Choroid plexus epithelial cell (primary cell): ENCODE results near the gene PDXP.

Experiments
- DNase-seq: peaks from one replicate; pipeline ENCODE4 v3.0.0-alpha.2; 2010; ENCODE audit warnings: low read depth
- H3K4me3 ChIP-seq: 2 replicates; pipeline ENCODE4 v1.5.1; 2011; ENCODE audit warnings: low read depth, mild to moderate bottlenecking, control low read depth, low read length, moderate library complexity
- TF ChIP-seq, protein P1 (sequence below): conservative IDR thresholded peaks from 2 replicates; pipeline ENCODE4 v1.5.1; 2011; ENCODE audit warnings: low read depth, mild to moderate bottlenecking, control low read depth, inconsistent platforms, low read length, moderate library complexity

Gene PDXP

DNA sequence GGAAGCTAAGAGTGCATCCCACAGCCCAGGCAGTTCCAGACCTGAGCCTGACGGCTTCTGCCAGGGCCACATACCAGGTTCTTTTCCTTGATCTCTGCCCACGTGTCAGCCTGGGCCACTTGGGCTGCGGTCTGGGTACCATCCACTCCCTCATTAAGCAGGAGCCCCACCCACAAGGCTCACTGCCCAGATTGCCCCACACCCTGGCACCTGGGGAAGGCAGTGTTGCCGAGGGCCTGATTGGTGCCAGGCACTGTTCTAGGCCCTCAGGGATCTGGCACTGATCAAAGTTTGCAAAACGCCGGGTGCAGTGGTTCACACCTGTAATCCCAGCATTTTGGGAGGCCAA, 34.5 kb upstream of the PDXP start:
- H3K4me3 ChIP-seq: no peak overlapping the region
- TF ChIP-seq, protein P1, sequence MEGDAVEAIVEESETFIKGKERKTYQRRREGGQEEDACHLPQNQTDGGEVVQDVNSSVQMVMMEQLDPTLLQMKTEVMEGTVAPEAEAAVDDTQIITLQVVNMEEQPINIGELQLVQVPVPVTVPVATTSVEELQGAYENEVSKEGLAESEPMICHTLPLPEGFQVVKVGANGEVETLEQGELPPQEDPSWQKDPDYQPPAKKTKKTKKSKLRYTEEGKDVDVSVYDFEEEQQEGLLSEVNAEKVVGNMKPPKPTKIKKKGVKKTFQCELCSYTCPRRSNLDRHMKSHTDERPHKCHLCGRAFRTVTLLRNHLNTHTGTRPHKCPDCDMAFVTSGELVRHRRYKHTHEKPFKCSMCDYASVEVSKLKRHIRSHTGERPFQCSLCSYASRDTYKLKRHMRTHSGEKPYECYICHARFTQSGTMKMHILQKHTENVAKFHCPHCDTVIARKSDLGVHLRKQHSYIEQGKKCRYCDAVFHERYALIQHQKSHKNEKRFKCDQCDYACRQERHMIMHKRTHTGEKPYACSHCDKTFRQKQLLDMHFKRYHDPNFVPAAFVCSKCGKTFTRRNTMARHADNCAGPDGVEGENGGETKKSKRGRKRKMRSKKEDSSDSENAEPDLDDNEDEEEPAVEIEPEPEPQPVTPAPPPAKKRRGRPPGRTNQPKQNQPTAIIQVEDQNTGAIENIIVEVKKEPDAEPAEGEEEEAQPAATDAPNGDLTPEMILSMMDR: no peak

DNA sequence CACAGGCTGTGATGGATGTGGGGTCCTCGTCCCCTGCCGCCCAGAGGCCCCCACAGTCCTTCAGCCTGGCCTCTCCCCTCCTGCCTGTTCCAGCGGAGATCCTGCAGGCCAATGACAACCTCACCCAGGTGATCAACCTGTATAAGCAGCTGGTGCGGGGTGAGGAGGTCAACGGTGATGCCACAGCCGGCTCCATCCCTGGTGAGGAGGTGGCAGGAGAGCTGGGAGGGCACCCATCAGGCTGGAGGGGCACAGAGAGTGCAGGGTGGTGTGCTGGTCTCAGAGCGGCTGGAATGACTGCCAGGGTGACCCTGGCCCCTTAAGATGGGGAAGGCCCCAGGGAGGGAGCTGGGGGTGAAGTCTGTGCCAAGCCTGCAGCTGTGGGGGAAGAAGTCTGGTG, 33.6 kb upstream of the PDXP start:
- DNase-seq: no peak
- no peak overlapping the region for H3K4me3 ChIP-seq
- TF ChIP-seq, protein P1: no peak

More for the DNA sequence above, 34.5 kb upstream of the PDXP start:
- no peak for DNase-seq

DNA sequence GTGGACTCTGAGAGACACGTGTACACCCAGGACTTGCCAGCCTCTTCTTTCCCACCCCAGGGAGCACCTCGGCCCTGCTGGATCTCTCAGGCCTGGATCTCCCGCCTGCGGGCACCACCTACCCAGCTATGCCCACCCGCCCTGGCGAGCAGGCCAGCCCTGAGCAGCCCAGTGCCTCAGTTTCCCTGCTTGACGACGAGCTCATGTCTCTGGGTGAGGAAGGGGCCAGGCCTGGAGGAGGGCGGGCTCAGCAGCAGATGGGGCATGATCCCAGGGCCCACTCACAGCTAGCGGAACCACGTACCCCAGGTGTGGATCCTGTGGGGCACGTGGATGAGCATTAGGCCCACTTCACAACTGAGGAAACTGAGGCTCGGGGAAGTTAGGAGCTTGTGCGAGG, 32.8 kb upstream of the PDXP start:
- H3K4me3 ChIP-seq: no peak overlapping the region
- no peak for DNase-seq
- TF ChIP-seq, protein P1: no peak

DNA sequence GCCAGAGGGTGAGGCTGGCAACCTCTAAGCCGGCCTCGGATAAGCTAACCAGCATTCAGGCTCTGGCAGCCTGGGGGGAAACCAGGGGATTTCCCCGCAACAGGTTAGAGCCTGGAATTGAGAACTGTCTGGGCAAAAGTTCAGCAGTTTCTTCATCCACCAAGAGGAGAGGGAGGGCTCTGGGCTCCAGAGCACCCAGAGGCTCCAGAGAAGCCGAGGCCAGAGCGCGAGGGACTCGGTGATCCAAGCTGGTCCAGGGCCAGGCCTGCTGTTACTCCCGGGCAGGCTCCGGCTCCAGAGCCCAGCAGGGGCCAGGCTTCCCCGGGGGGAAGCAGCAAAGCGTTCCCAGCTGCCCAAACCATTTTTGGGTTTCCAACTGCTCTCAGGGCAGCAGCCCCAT, 32.4 kb upstream of the PDXP start:
- H3K4me3 ChIP-seq: no peak overlapping the region
- TF ChIP-seq, protein P1: peak; percentile 15
- DNase-seq: peak; percentile 87

DNA sequence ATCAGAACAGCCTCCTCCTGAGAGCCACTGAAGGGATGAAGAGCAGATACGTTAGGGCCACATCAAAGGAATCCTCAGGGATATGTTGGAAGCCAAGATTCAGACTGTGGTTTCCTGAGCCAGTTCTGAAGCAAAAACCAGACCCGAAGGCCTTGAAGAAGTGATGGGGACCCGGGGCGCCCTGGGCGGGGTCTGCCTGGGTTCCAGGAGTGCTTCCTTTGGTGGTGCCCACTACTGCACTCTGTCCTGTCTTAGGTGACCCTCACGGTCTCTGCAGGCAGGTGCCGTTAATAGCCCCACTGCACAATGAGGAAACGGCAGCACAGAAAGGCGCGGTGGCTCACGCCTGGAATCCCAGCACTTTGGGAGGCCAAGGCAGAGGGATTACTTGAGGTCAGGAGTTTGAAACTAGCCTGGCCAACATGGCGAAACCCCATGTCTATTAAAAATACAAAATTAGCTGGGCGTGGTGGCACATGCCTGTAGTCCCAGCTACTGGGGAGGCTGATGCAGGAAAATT, 31.9 kb upstream of the PDXP start:
- H3K4me3 ChIP-seq: no peak overlapping the region
- TF ChIP-seq, protein P1: no peak
- no peak for DNase-seq

DNA sequence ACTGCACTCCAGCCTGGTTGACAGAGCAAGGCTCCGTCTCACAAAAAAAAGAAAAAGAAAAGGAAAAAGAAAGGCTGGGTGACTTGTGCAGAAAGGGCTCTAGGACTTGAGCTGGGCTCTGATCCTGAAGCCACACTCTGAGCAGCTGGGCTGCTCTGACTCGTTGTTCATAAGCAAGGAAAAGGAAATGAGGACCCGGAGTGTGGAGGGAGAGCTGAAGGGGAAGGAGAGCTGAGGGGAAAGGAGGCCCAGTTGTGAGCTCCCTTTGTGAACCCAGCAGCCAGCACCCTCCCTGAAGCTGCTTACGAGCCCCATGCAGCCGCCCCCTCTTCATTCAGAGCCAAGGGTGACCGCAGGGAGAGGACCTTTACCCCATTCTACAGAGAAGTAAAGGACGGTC, 31.4 kb upstream of the PDXP start:
- H3K4me3 ChIP-seq: no peak overlapping the region

DNA sequence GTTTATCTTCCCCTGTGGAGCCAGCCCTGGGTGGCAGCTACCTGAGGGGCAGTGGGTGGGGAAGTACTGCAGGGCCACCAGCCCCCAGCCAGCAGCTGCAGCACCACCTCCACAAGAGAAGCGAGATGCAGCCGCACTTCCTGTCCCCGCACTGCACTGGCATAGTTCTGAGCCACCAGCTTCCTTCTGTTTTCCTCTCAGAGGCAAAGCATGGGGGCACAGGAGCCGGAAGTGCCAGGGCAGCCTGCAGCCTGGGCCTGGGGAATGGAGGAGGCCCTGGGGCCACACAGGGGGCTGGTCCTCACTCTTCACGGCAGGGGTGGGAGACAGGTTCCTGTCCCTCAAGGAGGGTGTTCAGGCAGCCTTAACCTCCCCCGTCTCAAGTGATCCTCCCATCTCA, 31.0 kb upstream of the PDXP start:
- TF ChIP-seq, protein P1: no peak
- no peak overlapping the region for H3K4me3 ChIP-seq
- no peak for DNase-seq

More for the DNA sequence above, 31.4 kb upstream of the PDXP start:
- TF ChIP-seq, protein P1: no peak
- DNase-seq: no peak
